Endodermal cell (in vitro differentiated cells): Measurements from ENCODE around the gene AAK1. TPM values are rescaled to one million over a fixed set of nuclear protein-coding genes. Genes with fewer than 3 reads are reported as not detected.

ENCODE experiments used
- DNase-seq: peaks from one replicate; pipeline ENCODE4 v3.0.0-alpha.2; 2017
- H3K27ac ChIP-seq: 2 replicates; pipeline ENCODE4 v1.5.1; 2013; ENCODE audit warnings: mild to moderate bottlenecking, low read depth, low read length, moderate library complexity
- H3K27me3 ChIP-seq: 2 replicates; pipeline ENCODE4 v1.6.1; 2013; ENCODE audit warnings: mild to moderate bottlenecking, low read length, moderate library complexity; ENCODE audit not compliant: insufficient read depth, control insufficient read depth, poor library complexity, severe bottlenecking
- H3K36me3 ChIP-seq: 2 replicates; pipeline ENCODE4 v1.7.0; 2013; ENCODE audit warnings: mild to moderate bottlenecking, low read length, moderate library complexity; ENCODE audit not compliant: control insufficient read depth, insufficient read depth
- H3K4me1 ChIP-seq: one replicate; pipeline ENCODE4 v1.7.0; 2013; ENCODE audit warnings: low read length; ENCODE audit not compliant: control insufficient read depth, insufficient read depth
- H3K4me3 ChIP-seq: 2 replicates; pipeline ENCODE4 v1.5.1; 2013; ENCODE audit warnings: mild to moderate bottlenecking, low read length, moderate library complexity
- H3K9ac ChIP-seq: 2 replicates; pipeline ENCODE4 v1.6.1; 2013; ENCODE audit warnings: mild to moderate bottlenecking, low read length, moderate library complexity; ENCODE audit not compliant: poor library complexity, severe bottlenecking; ENCODE audit errors: extremely low read depth
- H3K9me3 ChIP-seq: 2 replicates; pipeline ENCODE4 v1.6.1; 2013; ENCODE audit warnings: mild to moderate bottlenecking, low read length, moderate library complexity; ENCODE audit not compliant: control insufficient read depth
- H3K27ac Mint-ChIP-seq: 2 replicates; pipeline ENCODE4 v1.8.0; 2020; ENCODE audit warnings: mixed read lengths
- H3K27me3 Mint-ChIP-seq: 2 replicates; pipeline ENCODE4 v1.8.0; 2021; ENCODE audit warnings: mild to moderate bottlenecking, mixed read lengths; ENCODE audit not compliant: insufficient read depth
- H3K36me3 Mint-ChIP-seq: 2 replicates; pipeline ENCODE4 v1.8.0; 2020; ENCODE audit warnings: low read depth, mixed read lengths
- H3K4me1 Mint-ChIP-seq: 2 replicates; pipeline ENCODE4 v1.8.0; 2020; ENCODE audit warnings: mixed read lengths
- H3K4me3 Mint-ChIP-seq: 2 replicates; pipeline ENCODE4 v1.8.0; 2020; ENCODE audit warnings: mild to moderate bottlenecking, moderate library complexity, mixed read lengths
- H3K9me3 Mint-ChIP-seq: 2 replicates; pipeline ENCODE4 v1.8.0; 2020; ENCODE audit warnings: mild to moderate bottlenecking, mixed read lengths
- CTCF ChIP-seq: fragments of 200-600 bp; sonication (generic); conservative IDR thresholded peaks from 2 replicates; pipeline ENCODE4 v1.5.0; 2021; ENCODE audit warnings: antibody characterized with exemption, mild to moderate bottlenecking
- WGBS, 2 experiments: methylation state at CpG; one replicate each; pipeline versions ENCODE4 v1.1.5 to v1.1.7; 2013; ENCODE audit warnings: missing lambda C conversion rate in 2 of 2, mixed read lengths in 1 of 2; ENCODE audit not compliant: insufficient coverage in 1 of 2, insufficient read length in 1 of 2; 5-methylcytosine and 5-hydroxymethylcytosine counted together
- total RNA-seq, 2 donors: library from RNA; stranded (reverse); fragmentation: NEBNext Ultra II Directional in 1 of 2; extraction: Animal tissue kit (Norgen Biotek cat#: 25700) in 1 of 2; gene quantifications; 2 replicates in 1 of 2; 3 replicates in 1 of 2; pipeline ENCODE4 v1.2.1, GENCODE V29; 2021

AAK1 gene
- total RNA-seq, 2 donors from 2014 or later, result 29.2 to 34.7 TPM

- H3K4me3 Mint-ChIP-seq, result no peak overlapping the region
- H3K36me3 Mint-ChIP-seq, result no peaks in the 10 kb centered on the region
- no peak overlapping the region for H3K27ac Mint-ChIP-seq
- TF ChIP-seq CTCF, result no peak
- Histone ChIP-seq H3K9me3 (no peaks in the 10 kb centered on the region), H3K27me3 (no peaks in the 10 kb centered on the region), H3K9ac (no peak overlapping the region), H3K4me3 (no peak overlapping the region), H3K36me3 (no peaks in the 10 kb centered on the region), H3K27ac (no peak overlapping the region), H3K4me1 (no peaks in the 10 kb centered on the region)
- peaks cover 17% of the 10 kb centered on the region for H3K4me1 Mint-ChIP-seq
- no peak for DNase-seq
- H3K9me3 Mint-ChIP-seq, result no peaks in the 10 kb centered on the region
- WGBS, 2 experiments, result 89 to 99% methylated on average over 6 of the region's 6 CpGs
- no peaks in the 10 kb centered on the region for H3K27me3 Mint-ChIP-seq
These were observed 57.5 kb downstream of the AAK1 start for GRCh38 chr2:69585855-69586555.

GRCh38 chr2:69584127-69584889 lies 59.2 kb downstream of the AAK1 start:
- 94 to 97% methylated on average over 6 to 9 of the region's 9 CpGs for WGBS, 2 experiments
- Histone ChIP-seq H3K4me3 (no peak overlapping the region), H3K9me3 (no peaks in the 10 kb centered on the region), H3K4me1 (no peaks in the 10 kb centered on the region), H3K27ac (no peak overlapping the region), H3K27me3 (no peaks in the 10 kb centered on the region), H3K36me3 (no peaks in the 10 kb centered on the region), H3K9ac (no peak overlapping the region)
- Mint-ChIP-seq H3K4me3 (no peak overlapping the region), H3K36me3 (no peaks in the 10 kb centered on the region), H3K27me3 (no peaks in the 10 kb centered on the region), H3K4me1 (peaks cover 10% of the 10 kb centered on the region), H3K9me3 (no peaks in the 10 kb centered on the region), H3K27ac (no peak overlapping the region)
- TF ChIP-seq CTCF, result no peak
- DNase-seq, result no peak

GRCh38 chr2:69583321-69583833 lies 60.2 kb downstream of the AAK1 start:
- H3K27me3 ChIP-seq, result no peaks in the 10 kb centered on the region
- Mint-ChIP-seq H3K27me3 (no peaks in the 10 kb centered on the region), H3K4me3 (no peak overlapping the region), H3K9me3 (no peaks in the 10 kb centered on the region), H3K4me1 (peaks cover 12% of the 10 kb centered on the region), H3K27ac (no peak overlapping the region), H3K36me3 (no peaks in the 10 kb centered on the region)
- no peaks in the 10 kb centered on the region for H3K4me1 ChIP-seq
- TF ChIP-seq CTCF, result no peak
- H3K9ac ChIP-seq, result no peak overlapping the region
- H3K4me3 ChIP-seq, result no peak overlapping the region
- WGBS, 2 experiments, result 96 to 100% methylated on average over 2 to 3 of the region's 3 CpGs
- H3K36me3 ChIP-seq, result no peaks in the 10 kb centered on the region
- H3K9me3 ChIP-seq, result no peaks in the 10 kb centered on the region
- no peak overlapping the region for H3K27ac ChIP-seq
- no peak for DNase-seq
